HUES6 (cell line): ENCODE measurements around the gene LMAN2.
A peak's percentile ranks its signal among the peaks of the same experiment; 100 is the strongest.

Source experiments
- H3K27ac ChIP-seq: 2 replicates; pipeline ENCODE4 v1.7.0; 2013; ENCODE audit warnings: low read depth, mild to moderate bottlenecking, low read length, inconsistent platforms
- H3K27me3 ChIP-seq: 2 replicates; pipeline ENCODE4 v1.6.1; 2013; ENCODE audit warnings: low read length; ENCODE audit not compliant: control insufficient read depth, insufficient read depth
- H3K36me3 ChIP-seq: 2 replicates; pipeline ENCODE4 v1.6.1; 2013; ENCODE audit warnings: low read length; ENCODE audit not compliant: control insufficient read depth, insufficient read depth
- H3K4me1 ChIP-seq: 2 replicates; pipeline ENCODE4 v1.6.1; 2013; ENCODE audit warnings: low read length; ENCODE audit not compliant: control insufficient read depth, insufficient read depth
- H3K4me3 ChIP-seq: 2 replicates; pipeline ENCODE4 v1.5.1; 2013; ENCODE audit warnings: low read depth, low read length
- H3K9ac ChIP-seq: one replicate; pipeline ENCODE4 v1.6.1; 2013; ENCODE audit warnings: mild to moderate bottlenecking, low read length
- H3K9me3 ChIP-seq: 2 replicates; pipeline ENCODE4 v1.6.1; 2013; ENCODE audit warnings: low read depth, low read length; ENCODE audit not compliant: control insufficient read depth, insufficient read depth

Gene LMAN2

DNA sequence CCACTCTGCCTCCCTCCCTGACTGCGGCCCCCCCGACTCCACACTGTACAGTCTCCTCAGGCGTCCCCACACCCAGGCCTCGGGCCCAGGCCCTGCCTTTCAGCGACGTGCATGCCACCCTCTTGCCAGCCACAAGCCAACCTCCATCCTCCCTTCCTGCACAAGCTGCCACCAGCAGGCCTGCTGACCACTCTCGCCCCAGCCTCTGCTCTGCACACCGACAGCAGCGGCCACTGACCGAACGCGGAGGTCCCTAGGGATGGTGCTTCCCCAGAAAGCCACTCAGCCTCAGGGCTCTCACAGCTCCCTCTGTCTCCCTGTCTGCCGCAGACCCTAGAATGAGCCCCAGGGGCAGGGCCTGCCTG, 18.6 kb downstream of the LMAN2 start:
- Histone ChIP-seq H3K4me3 (no peak overlapping the region), H3K27me3 (no peaks in the 10 kb centered on the region), H3K9ac (no peak overlapping the region), H3K36me3 (peaks cover 83% of the 10 kb centered on the region), H3K27ac (no peak overlapping the region), H3K9me3 (no peaks in the 10 kb centered on the region), H3K4me1 (peaks cover 21% of the 10 kb centered on the region)

DNA sequence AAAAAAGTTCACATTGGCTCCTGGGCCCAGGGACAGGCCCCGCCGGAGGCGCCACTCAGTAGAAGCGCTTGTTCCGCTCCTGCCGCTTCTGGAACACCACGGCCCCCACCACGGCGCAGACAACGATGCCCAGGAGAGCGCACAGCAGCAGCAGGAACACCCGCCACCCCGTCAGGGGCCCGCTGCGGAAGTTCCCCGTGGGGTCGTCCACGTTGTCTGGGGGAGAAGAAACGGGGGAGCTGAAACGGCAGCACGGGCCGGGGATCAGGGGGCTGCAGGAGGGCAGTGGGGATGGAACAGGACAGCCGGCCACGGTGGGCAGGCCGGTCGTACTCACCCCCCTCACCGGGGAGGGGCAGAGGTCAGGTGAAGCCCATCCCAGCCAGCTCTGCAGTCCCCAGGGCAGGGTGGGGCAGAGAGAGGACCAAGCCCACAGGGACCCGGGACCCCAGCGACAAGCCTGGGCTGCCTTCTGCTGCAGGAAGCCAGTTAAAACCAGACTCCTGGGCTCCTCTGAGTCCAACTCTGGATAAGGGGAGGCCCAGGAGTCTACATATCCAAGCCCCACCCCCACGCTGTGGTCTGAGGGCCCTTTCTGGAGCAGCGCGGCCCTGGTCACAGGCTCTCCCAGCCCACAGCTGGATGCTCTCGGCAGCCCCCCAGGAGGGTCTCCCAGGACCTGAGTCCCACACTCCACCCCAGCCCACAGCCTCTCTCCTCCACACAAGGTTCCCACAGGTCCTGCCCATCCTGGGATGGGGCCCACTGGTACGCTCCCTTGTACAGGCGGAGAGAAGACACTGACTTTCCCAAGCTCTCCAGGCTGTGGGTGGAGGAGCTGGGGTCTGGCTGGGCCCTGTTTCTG, 19.2 kb downstream of the LMAN2 start:
- Histone ChIP-seq H3K27me3 (no peaks in the 10 kb centered on the region), H3K9ac (no peak overlapping the region), H3K36me3 (peaks cover 77% of the 10 kb centered on the region)

GRCh38 chr5:177330991-177331842, 20.3 kb downstream of the LMAN2 start:
- peaks cover 67% of the 10 kb centered on the region for H3K36me3 ChIP-seq
- no peaks in the 10 kb centered on the region for H3K27me3 ChIP-seq
- H3K4me1 ChIP-seq: peaks cover 7% of the 10 kb centered on the region
- no peak overlapping the region for H3K9ac ChIP-seq
- no peak overlapping the region for H3K4me3 ChIP-seq
- no peak overlapping the region for H3K27ac ChIP-seq
- H3K9me3 ChIP-seq: no peaks in the 10 kb centered on the region

More for the DNA sequence above, 19.2 kb downstream of the LMAN2 start:
- H3K9me3 ChIP-seq: no peaks in the 10 kb centered on the region
- H3K27ac ChIP-seq: no peak overlapping the region
- peaks cover 16% of the 10 kb centered on the region for H3K4me1 ChIP-seq
- H3K4me3 ChIP-seq: no peak overlapping the region

- H3K36me3 ChIP-seq: peaks cover 53% of the 10 kb centered on the region
- H3K4me1 ChIP-seq: peaks cover 17% of the 10 kb centered on the region
- H3K27me3 ChIP-seq: no peaks in the 10 kb centered on the region
- no peaks in the 10 kb centered on the region for H3K9me3 ChIP-seq
- no peak overlapping the region for H3K4me3 ChIP-seq
- H3K9ac ChIP-seq: no peak overlapping the region
- H3K27ac ChIP-seq: no peak overlapping the region
Observed at GRCh38 chr5:177329883-177330282, 21.6 kb downstream of the LMAN2 start.

GRCh38 chr5:177328545-177329231, 22.8 kb downstream of the LMAN2 start:
- no peaks in the 10 kb centered on the region for H3K9me3 ChIP-seq
- H3K36me3 ChIP-seq: peaks cover 41% of the 10 kb centered on the region
- no peak overlapping the region for H3K4me3 ChIP-seq
- H3K4me1 ChIP-seq: peaks cover 19% of the 10 kb centered on the region
- peak overlapping the region; percentile 7; the same call in 1 of the 2 replicates for H3K27ac ChIP-seq
- H3K9ac ChIP-seq: no peak overlapping the region
- H3K27me3 ChIP-seq: no peaks in the 10 kb centered on the region

DNA sequence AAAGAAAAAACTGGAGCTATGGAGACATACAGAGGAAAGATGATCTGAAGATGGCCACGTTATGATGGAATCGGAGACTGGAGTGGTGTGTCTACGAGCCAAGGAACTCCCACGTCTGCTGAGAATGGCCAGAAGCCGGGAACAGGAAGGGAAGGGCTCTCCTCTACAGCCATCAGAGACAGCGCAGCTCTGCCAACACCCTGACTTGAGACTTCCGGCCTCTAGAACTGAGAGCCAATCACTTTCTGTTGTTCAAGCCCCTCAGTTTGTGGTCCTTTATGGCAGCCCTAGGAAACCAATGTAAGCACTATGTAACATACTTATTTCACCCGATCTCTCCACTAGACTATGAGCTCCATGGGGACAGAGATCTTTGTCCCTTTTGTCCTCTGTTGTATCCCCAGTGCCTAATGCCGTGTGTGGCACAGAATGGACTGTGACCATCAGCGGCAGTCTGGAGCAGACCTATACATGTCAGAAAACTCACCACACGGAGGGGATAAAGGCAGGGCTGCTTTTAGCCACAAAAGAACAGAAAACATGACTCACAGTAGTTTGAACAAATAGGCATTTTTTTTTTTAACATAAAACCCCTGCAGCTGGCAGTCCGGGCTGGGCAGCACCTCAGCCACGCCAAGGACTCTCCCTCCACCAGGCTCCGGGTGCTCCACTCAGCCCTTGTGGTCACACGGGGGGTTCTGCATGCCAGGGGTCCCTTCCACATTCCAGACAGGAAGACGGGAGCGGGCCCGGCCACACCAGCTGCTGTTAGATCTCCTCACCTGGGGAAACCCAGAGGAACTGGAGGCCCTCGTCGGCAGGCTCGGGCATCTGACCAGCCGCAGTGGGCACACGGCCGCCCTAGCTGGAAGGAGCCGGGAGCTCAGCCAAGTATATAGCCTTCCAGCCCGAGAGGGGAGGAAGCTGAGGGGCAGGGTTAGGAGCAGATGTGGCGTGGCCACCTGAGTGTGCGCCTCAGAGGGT, 23.6 kb downstream of the LMAN2 start:
- H3K36me3 ChIP-seq: peaks cover 33% of the 10 kb centered on the region
- H3K9ac ChIP-seq: no peak overlapping the region
- peaks cover 19% of the 10 kb centered on the region for H3K4me1 ChIP-seq
- no peaks in the 10 kb centered on the region for H3K9me3 ChIP-seq
- H3K4me3 ChIP-seq: no peak overlapping the region
- no peaks in the 10 kb centered on the region for H3K27me3 ChIP-seq
- H3K27ac ChIP-seq: peak overlapping the region; percentile 7; the same call in 1 of the 2 replicates

GRCh38 chr5:177325868-177326381, 25.5 kb downstream of the LMAN2 start:
- H3K9ac ChIP-seq: peak overlapping the region; percentile 81
- H3K27ac ChIP-seq: peak overlapping the region; percentile 93

GRCh38 chr5:177320879-177321278, 30.6 kb downstream of the LMAN2 start:
- no peak overlapping the region for H3K4me3 ChIP-seq
- H3K36me3 ChIP-seq: peaks cover 3% of the 10 kb centered on the region; the same call in 1 of the 2 replicates
- H3K27me3 ChIP-seq: no peaks in the 10 kb centered on the region
- peaks cover 16% of the 10 kb centered on the region for H3K4me1 ChIP-seq
- H3K9me3 ChIP-seq: peaks cover 7% of the 10 kb centered on the region; the same call in 1 of the 2 replicates
- no peak overlapping the region for H3K9ac ChIP-seq
- H3K27ac ChIP-seq: no peak overlapping the region

More at GRCh38 chr5:177325868-177326381, 25.5 kb downstream of the LMAN2 start:
- Histone ChIP-seq H3K36me3 (peaks cover 18% of the 10 kb centered on the region), H3K9me3 (no peaks in the 10 kb centered on the region), H3K4me1 (peaks cover 19% of the 10 kb centered on the region), H3K27me3 (no peaks in the 10 kb centered on the region), H3K4me3 (peak overlapping the region; percentile 22; the same call in 1 of the 2 replicates)

- H3K9ac ChIP-seq: no peak overlapping the region
- no peaks in the 10 kb centered on the region for H3K27me3 ChIP-seq
- peaks cover 7% of the 10 kb centered on the region; the same call in 1 of the 2 replicates for H3K9me3 ChIP-seq
- H3K36me3 ChIP-seq: peaks cover 3% of the 10 kb centered on the region; the same call in 1 of the 2 replicates
- no peak overlapping the region for H3K4me3 ChIP-seq
- H3K27ac ChIP-seq: no peak overlapping the region
- H3K4me1 ChIP-seq: peaks cover 7% of the 10 kb centered on the region
Observed at GRCh38 chr5:177319913-177320588, 31.4 kb downstream of the LMAN2 start.
